Measurements from ENCODE around the gene MAP1LC3A.

DNA sequence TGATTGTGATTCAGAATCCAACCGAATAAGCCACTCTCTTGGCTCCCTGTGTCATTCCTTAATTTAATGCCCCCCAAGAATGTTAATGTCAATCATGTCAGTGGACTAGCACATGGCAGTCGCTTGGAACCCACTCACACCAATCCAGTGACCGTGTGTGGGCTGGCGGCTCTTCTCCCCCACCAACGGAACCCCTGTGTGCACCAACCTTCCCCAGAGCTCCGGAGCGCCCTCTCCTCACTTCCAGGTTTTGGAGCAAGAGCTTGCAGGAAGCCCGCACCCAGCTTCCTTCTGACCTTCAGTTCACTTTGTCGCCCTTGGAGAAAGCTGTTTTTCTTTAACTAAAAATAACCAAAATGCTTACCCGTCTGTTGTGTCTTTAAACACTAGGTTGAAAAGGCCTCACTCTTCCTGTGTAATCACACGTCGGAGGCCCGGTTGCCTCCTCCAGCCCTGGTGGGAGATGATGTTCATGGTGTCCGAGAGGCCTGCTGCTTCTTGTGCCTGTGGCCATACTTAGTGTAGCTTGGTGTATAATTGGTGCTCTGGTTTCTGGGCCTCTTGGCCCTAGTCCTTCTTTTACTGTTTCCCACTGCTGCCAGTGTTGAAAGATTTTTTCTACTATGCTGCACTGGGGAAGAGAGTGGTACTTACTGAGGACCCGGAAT, 17.8 kb upstream of the MAP1LC3A start:
- TF ChIP-seq EZH2 (IDR thresholded peaks at IDR 0.05; ENCODE audit: insufficient read depth, poor library complexity, severe bottlenecking): no peak
- TF ChIP-seq EZH2phosphoT487 (IDR thresholded peaks at IDR 0.05; ENCODE audit: insufficient read depth, low read depth): no peak

All from GM23248 (cell line).